Natural killer cell (primary cell): ENCODE measurements around the gene ARMS2. TPM values are rescaled to one million over a fixed set of nuclear protein-coding genes. Genes with fewer than 3 reads are reported as not detected.

Experiments used
- ATAC-seq, 3 donors: fragments of 150-1000 bp in 2 of 3; fragments of 200-7000 bp in 1 of 3; cut with Tn5 transposase; 1 replicate in 1 of 3; 2 replicates in 2 of 3; pipeline ENCODE4 v1.10.0; 2021; ENCODE audit warnings: mild to moderate bottlenecking in 2 of 3, moderate library complexity in 2 of 3
- DNase-seq, 2 donors: peaks; one replicate each; pipeline versions ENCODE4 v3.0.0 to v3.0.0-alpha.2; 2013 to 2021; ENCODE audit warnings: mixed read lengths in 1 of 2
- H3K27ac ChIP-seq: one replicate; pipeline ENCODE4 v1.5.1; 2013; ENCODE audit warnings: mild to moderate bottlenecking, low read length
- H3K27me3 ChIP-seq: one replicate; pipeline ENCODE4 v1.6.1; 2013; ENCODE audit warnings: low read length; ENCODE audit not compliant: control insufficient read depth, insufficient read depth
- H3K36me3 ChIP-seq: one replicate; pipeline ENCODE4 v1.6.1; 2013; ENCODE audit warnings: low read length; ENCODE audit not compliant: control insufficient read depth, insufficient read depth
- H3K4me1 ChIP-seq: one replicate; pipeline ENCODE4 v1.6.1; 2013; ENCODE audit warnings: low read length; ENCODE audit not compliant: control insufficient read depth, insufficient read depth
- H3K4me3 ChIP-seq: one replicate; pipeline ENCODE4 v1.5.1; 2013; ENCODE audit warnings: low read length
- H3K9me3 ChIP-seq: one replicate; pipeline ENCODE4 v1.6.1; 2013; ENCODE audit warnings: low read length; ENCODE audit not compliant: control insufficient read depth, insufficient read depth
- H3K27ac Mint-ChIP-seq, 2 donors: one replicate each; pipeline ENCODE4 v1.8.0; 2022; ENCODE audit warnings: mild to moderate bottlenecking in 2 of 2, mixed read lengths in 2 of 2, moderate library complexity in 1 of 2
- H3K27me3 Mint-ChIP-seq, 2 donors: one replicate each; pipeline ENCODE4 v1.8.0; 2022; ENCODE audit warnings: low read depth in 2 of 2, mixed read lengths in 2 of 2
- H3K36me3 Mint-ChIP-seq: one replicate; pipeline ENCODE4 v1.8.0; 2022; ENCODE audit warnings: mixed read lengths
- H3K4me1 Mint-ChIP-seq, 2 donors: one replicate each; pipeline ENCODE4 v1.8.0; 2022; ENCODE audit warnings: mixed read lengths in 2 of 2
- H3K4me3 Mint-ChIP-seq: one replicate; pipeline ENCODE4 v1.8.0; 2022; ENCODE audit warnings: mild to moderate bottlenecking, moderate library complexity, mixed read lengths
- H3K9me3 Mint-ChIP-seq, 2 donors: one replicate each; pipeline ENCODE4 v1.8.0; 2022; ENCODE audit warnings: mixed read lengths in 2 of 2
- CTCF ChIP-seq: fragments of 200-600 bp; IDR thresholded peaks from one replicate; pipeline ENCODE4 v1.8.0; 2022; ENCODE audit warnings: antibody characterized with exemption
- WGBS: methylation state at CpG from one replicate; pipeline ENCODE4 v1.1.7; 2013; ENCODE audit warnings: missing lambda C conversion rate; ENCODE audit not compliant: insufficient coverage; 5-methylcytosine and 5-hydroxymethylcytosine counted together
- intact Hi-C: fragments of 100-400 bp; cut with micrococcal nuclease; formaldehyde crosslinking; loops from one replicate; pipeline ENCODE4 v1.14.2; 2022
- total RNA-seq, 4 donors: library from RNA; stranded (reverse); fragments of 120-200 nt in 1 of 4; gene quantifications; one replicate each; pipeline versions ENCODE4 v1.2.3 to v1.2.4, GENCODE V29; 2013 to 2022

ARMS2 gene
- total RNA-seq, 3 donors from 2014 or later (not counting 1 experiment from before 2014, with no cell fraction given) = not detected

GRCh38 chr10:122457934-122458333, 3.5 kb downstream of the ARMS2 start:
- 64% methylated on average over 5 of the region's 5 CpGs for WGBS
- peaks cover 45 to 47% of the 10 kb centered on the region in 2 donors for H3K27me3 Mint-ChIP-seq
- H3K4me1 Mint-ChIP-seq = peaks cover 7 to 9% of the 10 kb centered on the region in 2 donors
- Histone ChIP-seq H3K27ac (no peak overlapping the region), H3K27me3 (peaks cover 30% of the 10 kb centered on the region), H3K4me3 (no peak overlapping the region), H3K4me1 (peaks cover 20% of the 10 kb centered on the region), H3K36me3 (no peaks in the 10 kb centered on the region), H3K9me3 (no peaks in the 10 kb centered on the region)
- ATAC-seq (no peak), DNase-seq (no peak)
- no peak for TF ChIP-seq CTCF
- H3K9me3 Mint-ChIP-seq = no peaks in the 10 kb centered on the region
- no peak overlapping the region for H3K27ac Mint-ChIP-seq
- no peak overlapping the region for H3K4me3 Mint-ChIP-seq
- intact Hi-C loops = no loop called here
- H3K36me3 Mint-ChIP-seq = no peaks in the 10 kb centered on the region

DNA sequence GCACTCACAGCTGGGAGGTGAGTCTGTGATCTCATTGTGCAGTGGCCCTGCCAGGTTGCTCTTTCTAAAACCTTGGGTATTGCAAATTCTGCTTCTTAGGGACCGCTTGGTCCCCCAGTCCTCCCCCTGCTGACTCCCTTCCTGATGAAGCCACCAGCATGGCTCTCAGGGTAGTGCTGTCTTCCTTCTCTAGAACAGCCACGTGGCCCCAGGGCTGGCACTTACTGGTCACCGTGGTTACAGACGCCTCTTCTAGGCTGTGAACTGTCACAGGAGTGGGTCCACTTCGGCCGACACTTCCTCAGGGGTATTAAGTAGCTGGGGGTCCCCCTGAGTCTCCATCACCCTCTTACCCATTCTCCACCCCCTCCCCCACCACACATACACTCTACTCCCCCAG, 4.2 kb downstream of the ARMS2 start:
- H3K4me3 ChIP-seq = no peak overlapping the region
- H3K27ac ChIP-seq = no peak overlapping the region
- Mint-ChIP-seq H3K9me3 (no peaks in the 10 kb centered on the region), H3K4me1 (peaks cover 8 to 10% of the 10 kb centered on the region in 2 donors), H3K4me3 (no peak overlapping the region), H3K27me3 (peaks cover 51 to 54% of the 10 kb centered on the region in 2 donors), H3K36me3 (no peaks in the 10 kb centered on the region), H3K27ac (no peak overlapping the region)
- no peak for TF ChIP-seq CTCF
- intact Hi-C loops = no loop called here
- no peaks in the 10 kb centered on the region for H3K36me3 ChIP-seq
- peaks cover 21% of the 10 kb centered on the region for H3K4me1 ChIP-seq
- no peaks in the 10 kb centered on the region for H3K9me3 ChIP-seq
- 48% methylated on average over 6 of the region's 6 CpGs for WGBS
- peaks cover 31% of the 10 kb centered on the region for H3K27me3 ChIP-seq
- no peak for ATAC-seq
- DNase-seq = no peak

DNA sequence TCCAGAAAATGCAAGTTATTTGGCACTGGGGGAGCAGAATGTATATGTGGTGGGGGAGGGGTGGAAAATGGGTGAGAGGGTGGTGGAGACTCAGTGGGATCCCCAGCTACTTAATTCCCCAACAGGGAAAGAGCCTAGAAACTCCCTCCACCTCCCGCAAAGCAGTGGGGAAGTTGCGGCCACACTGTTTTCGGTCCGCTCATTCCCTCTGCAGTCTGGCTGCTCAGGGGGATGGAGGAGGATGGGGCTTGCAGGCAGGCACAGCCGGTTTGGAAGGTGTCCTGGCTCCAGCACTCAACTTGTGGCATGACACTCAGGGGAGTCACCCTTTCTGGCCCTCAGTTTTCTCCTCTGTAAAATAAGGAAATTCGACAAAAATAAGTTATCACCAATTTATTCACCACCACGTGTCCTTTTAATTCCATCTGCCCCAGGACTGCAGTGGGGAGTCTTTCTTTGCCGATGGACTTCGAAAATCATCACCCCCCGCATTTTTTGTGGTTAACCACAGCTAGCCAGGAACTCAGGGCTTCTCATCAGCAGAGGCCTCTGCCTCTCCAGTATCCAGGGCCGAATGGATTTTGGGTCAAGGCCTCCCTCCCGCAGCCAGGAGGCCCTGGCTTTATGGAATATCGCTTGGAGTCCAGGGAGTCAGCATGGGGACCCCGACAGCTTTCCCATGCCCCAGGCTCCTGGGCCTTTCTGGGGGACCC, 5.3 kb downstream of the ARMS2 start:
- ATAC-seq (no peak), DNase-seq (no peak)
- peaks cover 21% of the 10 kb centered on the region for H3K4me1 ChIP-seq
- H3K4me3 Mint-ChIP-seq = peak overlapping the region; percentile 47
- no peak overlapping the region for H3K4me3 ChIP-seq
- no peak overlapping the region for H3K27ac ChIP-seq
- H3K9me3 ChIP-seq = no peaks in the 10 kb centered on the region
- intact Hi-C loops = no loop called here
- H3K36me3 ChIP-seq = no peaks in the 10 kb centered on the region
- peaks cover 8 to 10% of the 10 kb centered on the region in 2 donors for H3K4me1 Mint-ChIP-seq
- peaks cover 31% of the 10 kb centered on the region for H3K27me3 ChIP-seq
- no peak for TF ChIP-seq CTCF
- H3K27ac Mint-ChIP-seq = no peak overlapping the region
- WGBS = 39% methylated on average over 12 of the region's 14 CpGs
- no peaks in the 10 kb centered on the region for H3K36me3 Mint-ChIP-seq
- no peaks in the 10 kb centered on the region for H3K9me3 Mint-ChIP-seq
- H3K27me3 Mint-ChIP-seq = peaks cover 57 to 65% of the 10 kb centered on the region in 2 donors

- peaks cover 31% of the 10 kb centered on the region for H3K27me3 ChIP-seq
- H3K27ac ChIP-seq = no peak overlapping the region
Observed at GRCh38 chr10:122460891-122461293, 6.4 kb downstream of the ARMS2 start.

More at GRCh38 chr10:122460891-122461293, 6.4 kb downstream of the ARMS2 start:
- H3K4me3 Mint-ChIP-seq = peak overlapping the region; percentile 28
- intact Hi-C loops = no loop called here
- H3K27me3 Mint-ChIP-seq = peaks cover 67 to 69% of the 10 kb centered on the region in 2 donors
- no peak for ATAC-seq
- Histone ChIP-seq H3K36me3 (no peaks in the 10 kb centered on the region), H3K4me3 (no peak overlapping the region), H3K9me3 (no peaks in the 10 kb centered on the region), H3K4me1 (peaks cover 21% of the 10 kb centered on the region)
- under 1% methylated on average over 40 of the region's 40 CpGs for WGBS
- H3K4me1 Mint-ChIP-seq = peaks cover 8 to 10% of the 10 kb centered on the region in 2 donors
- no peak for TF ChIP-seq CTCF
- no peak overlapping the region for H3K27ac Mint-ChIP-seq
- no peaks in the 10 kb centered on the region for H3K9me3 Mint-ChIP-seq
- DNase-seq = no peak
- no peaks in the 10 kb centered on the region for H3K36me3 Mint-ChIP-seq
